ENCODE results near the gene MAPKAP1.

DNA sequence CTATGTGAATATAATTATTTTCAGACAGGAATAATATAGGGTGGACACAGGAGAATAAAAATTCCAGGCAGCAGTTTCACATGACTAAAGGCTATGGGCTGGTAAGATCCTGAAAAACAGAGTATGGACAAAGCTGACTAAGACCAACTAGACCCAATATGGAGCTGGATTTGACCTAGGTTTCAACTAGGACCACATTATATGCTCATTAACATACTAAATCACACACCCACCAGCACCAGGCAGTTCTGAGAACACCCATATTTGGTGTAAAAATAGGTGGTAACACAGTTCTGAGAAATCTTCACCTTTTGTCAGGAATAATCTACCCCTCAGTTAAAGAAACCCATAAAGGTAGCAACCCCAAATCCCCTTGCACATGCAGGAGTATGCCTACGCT, 64.7 kb downstream of the MAPKAP1 start:
- TF ChIP-seq, protein P1, sequence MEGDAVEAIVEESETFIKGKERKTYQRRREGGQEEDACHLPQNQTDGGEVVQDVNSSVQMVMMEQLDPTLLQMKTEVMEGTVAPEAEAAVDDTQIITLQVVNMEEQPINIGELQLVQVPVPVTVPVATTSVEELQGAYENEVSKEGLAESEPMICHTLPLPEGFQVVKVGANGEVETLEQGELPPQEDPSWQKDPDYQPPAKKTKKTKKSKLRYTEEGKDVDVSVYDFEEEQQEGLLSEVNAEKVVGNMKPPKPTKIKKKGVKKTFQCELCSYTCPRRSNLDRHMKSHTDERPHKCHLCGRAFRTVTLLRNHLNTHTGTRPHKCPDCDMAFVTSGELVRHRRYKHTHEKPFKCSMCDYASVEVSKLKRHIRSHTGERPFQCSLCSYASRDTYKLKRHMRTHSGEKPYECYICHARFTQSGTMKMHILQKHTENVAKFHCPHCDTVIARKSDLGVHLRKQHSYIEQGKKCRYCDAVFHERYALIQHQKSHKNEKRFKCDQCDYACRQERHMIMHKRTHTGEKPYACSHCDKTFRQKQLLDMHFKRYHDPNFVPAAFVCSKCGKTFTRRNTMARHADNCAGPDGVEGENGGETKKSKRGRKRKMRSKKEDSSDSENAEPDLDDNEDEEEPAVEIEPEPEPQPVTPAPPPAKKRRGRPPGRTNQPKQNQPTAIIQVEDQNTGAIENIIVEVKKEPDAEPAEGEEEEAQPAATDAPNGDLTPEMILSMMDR (IDR thresholded peaks at IDR 0.05) = no peak
- no peak for TF ChIP-seq POLR2AphosphoS5 (IDR thresholded peaks at IDR 0.05)
- TF ChIP-seq POLR2A (IDR thresholded peaks at IDR 0.05) = no peak
- TF ChIP-seq EP300 (IDR thresholded peaks at IDR 0.05) = no peak

Measured in gastroesophageal sphincter (tissue), 3 donors.